Smooth muscle cell (in vitro differentiated cells): ENCODE measurements around the gene ZNF624. TPM values are rescaled to one million over a fixed set of nuclear protein-coding genes. Genes with fewer than 3 reads are reported as not detected.
A peak's percentile ranks its signal among the peaks of the same experiment; 100 is the strongest.

Source experiments
- DNase-seq: peaks from one replicate; lab custom pipeline; 2025; ENCODE audit not compliant: unreplicated experiment; lab: John Stamatoyannopoulos, UW
- H2AFZ ChIP-seq: fragments of 200-600 bp; sonication (generic); 2 replicates; pipeline ENCODE4 v1.6.0; 2016; ENCODE audit warnings: antibody characterized with exemption, low read depth, mild to moderate bottlenecking
- H3F3A ChIP-seq: fragments of 200-600 bp; sonication (generic); 2 replicates; pipeline ENCODE4 v1.6.0; 2017; ENCODE audit warnings: antibody characterized with exemption, low read depth
- H3K27ac ChIP-seq: fragments of 200-600 bp; sonication (generic); 2 replicates; pipeline ENCODE4 v1.5.1; 2016; ENCODE audit warnings: low read depth, mild to moderate bottlenecking
- H3K27me3 ChIP-seq: fragments of 200-600 bp; sonication (generic); 2 replicates; pipeline ENCODE4 v1.6.1; 2016; ENCODE audit warnings: low read depth, mild to moderate bottlenecking
- H3K36me3 ChIP-seq: fragments of 200-600 bp; sonication (generic); 2 replicates; pipeline ENCODE4 v1.5.1; 2016; ENCODE audit warnings: low read depth
- H3K4me1 ChIP-seq: fragments of 200-600 bp; sonication (generic); 2 replicates; pipeline ENCODE4 v1.5.1; 2016; ENCODE audit warnings: low read depth
- H3K4me2 ChIP-seq: fragments of 200-600 bp; sonication (generic); 2 replicates; pipeline ENCODE4 v1.6.0; 2016; ENCODE audit warnings: mild to moderate bottlenecking
- H3K4me3 ChIP-seq: fragments of 200-600 bp; sonication (generic); 2 replicates; pipeline ENCODE4 v1.5.1; 2016; ENCODE audit warnings: mild to moderate bottlenecking
- H3K79me2 ChIP-seq: fragments of 200-600 bp; sonication (generic); 2 replicates; pipeline ENCODE4 v1.6.0; 2016; ENCODE audit warnings: low read depth, mild to moderate bottlenecking
- H3K9ac ChIP-seq: fragments of 200-600 bp; sonication (generic); 2 replicates; pipeline ENCODE4 v1.6.0; 2016; ENCODE audit warnings: low read depth
- H3K9me3 ChIP-seq: fragments of 200-600 bp; sonication (generic); replicated peaks from 2 replicates; pipeline ENCODE4 v1.5.1; 2016; ENCODE audit warnings: low read depth
- H4K20me1 ChIP-seq: fragments of 200-600 bp; sonication (generic); 2 replicates; pipeline ENCODE4 v1.6.0; 2016; ENCODE audit warnings: low read depth
- CTCF ChIP-seq: fragments of 200-600 bp; sonication (generic); IDR thresholded peaks from 2 replicates; pipeline ENCODE4 v1.5.1; 2017; ENCODE audit warnings: borderline replicate concordance, mild to moderate bottlenecking, antibody characterized with exemption; ENCODE audit not compliant: insufficient read depth, poor library complexity, severe bottlenecking
- WGBS: methylation state at CpG from one replicate; pipeline ENCODE4 v1.1.7; 2016; ENCODE audit warnings: low lambda C conversion rate; 5-methylcytosine and 5-hydroxymethylcytosine counted together
- polyA plus RNA-seq: library from polyadenylated mRNA; unstranded; fragments of >200 nt; fragmentation: Nextera tagmentation; extraction: Ambion mirVana; gene quantifications from 2 replicates; pipeline ENCODE4 v1.2.1, GENCODE V29; 2016
- total RNA-seq: library from RNA; depleted of rRNA; stranded (reverse); fragments of >200 nt; gene quantifications from 2 replicates; pipeline ENCODE4 v1.2.3, GENCODE V29; 2014

ZNF624 gene
- total and polyA plus RNA-seq, 2 experiments from 2014 or later, result 3.6 to 13.0 TPM

DNA sequence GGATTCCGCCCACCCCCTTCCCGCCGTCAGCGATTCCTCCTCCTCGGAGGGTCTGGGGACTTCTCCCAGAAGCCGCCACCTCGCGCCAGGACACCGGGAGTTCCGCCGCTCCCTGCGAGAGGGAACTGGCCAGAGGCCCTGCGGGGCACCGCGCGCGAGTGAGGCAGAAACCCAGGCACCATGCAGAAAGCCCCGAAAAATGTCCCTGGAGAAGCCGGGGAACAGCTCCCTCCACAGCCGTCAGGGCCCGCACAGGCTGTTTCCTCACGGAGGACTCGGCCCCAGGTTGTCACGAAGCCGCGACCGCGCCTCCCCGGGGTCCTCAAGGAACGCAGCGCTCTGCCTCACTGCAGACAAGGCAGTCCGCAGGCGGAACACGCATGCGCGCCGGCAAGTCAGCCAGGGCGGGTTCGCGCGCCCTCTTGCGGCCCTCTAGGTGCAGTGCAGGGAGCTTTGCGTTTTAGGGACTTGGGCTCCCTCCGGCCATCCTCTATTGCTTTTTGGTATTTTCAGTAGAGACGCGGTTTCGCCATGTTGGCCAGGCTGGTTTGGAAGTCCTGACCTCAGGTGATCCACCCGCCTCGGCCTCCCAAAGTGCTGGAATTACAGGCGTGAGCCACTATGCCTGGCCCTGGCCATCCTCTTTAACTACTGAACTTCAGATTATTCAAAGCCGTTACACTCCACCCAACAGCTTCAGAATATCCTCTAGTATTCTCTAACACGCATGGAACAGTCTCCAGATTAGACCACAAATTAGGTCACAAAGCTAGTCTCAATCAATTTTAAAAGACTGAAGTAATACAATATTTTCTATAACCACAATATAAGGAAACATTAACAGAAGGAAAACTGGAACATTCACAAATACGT is 64.3 kb downstream of the ZNF624 start:
- H3K27ac ChIP-seq, result no peak overlapping the region
- WGBS, result 7% methylated on average over 52 of the region's 53 CpGs
- no peaks in the 10 kb centered on the region for H3K79me2 ChIP-seq

GRCh38 chr17:16585796-16586195 is 67.9 kb downstream of the ZNF624 start:
- no peak for TF ChIP-seq CTCF
- WGBS, result 76% methylated on average over 4 of the region's 4 CpGs
- no peak for DNase-seq
- Histone ChIP-seq H3K27ac (no peak overlapping the region), H3K36me3 (no peaks in the 10 kb centered on the region), H3K4me3 (no peak overlapping the region), H3K4me2 (no peak overlapping the region), H3K79me2 (no peaks in the 10 kb centered on the region), H3K9me3 (no peaks in the 10 kb centered on the region), H3K27me3 (peaks cover 5% of the 10 kb centered on the region), H2AFZ (no peak overlapping the region), H3K4me1 (no peaks in the 10 kb centered on the region), H4K20me1 (no peaks in the 10 kb centered on the region), H3F3A (no peaks in the 10 kb centered on the region), H3K9ac (no peak overlapping the region)

More for the DNA sequence above, 64.3 kb downstream of the ZNF624 start:
- Histone ChIP-seq H4K20me1 (no peaks in the 10 kb centered on the region), H3F3A (no peaks in the 10 kb centered on the region), H3K27me3 (peaks cover 5% of the 10 kb centered on the region), H3K4me3 (peak overlapping the region; percentile 67), H3K36me3 (no peaks in the 10 kb centered on the region), H3K4me2 (peak overlapping the region; percentile 92), H3K9ac (peak overlapping the region; percentile 31), H3K9me3 (no peaks in the 10 kb centered on the region), H2AFZ (peak overlapping the region; percentile 97), H3K4me1 (no peaks in the 10 kb centered on the region)
- TF ChIP-seq CTCF, result peak; percentile 97
- DNase-seq, result peak; percentile 83

DNA sequence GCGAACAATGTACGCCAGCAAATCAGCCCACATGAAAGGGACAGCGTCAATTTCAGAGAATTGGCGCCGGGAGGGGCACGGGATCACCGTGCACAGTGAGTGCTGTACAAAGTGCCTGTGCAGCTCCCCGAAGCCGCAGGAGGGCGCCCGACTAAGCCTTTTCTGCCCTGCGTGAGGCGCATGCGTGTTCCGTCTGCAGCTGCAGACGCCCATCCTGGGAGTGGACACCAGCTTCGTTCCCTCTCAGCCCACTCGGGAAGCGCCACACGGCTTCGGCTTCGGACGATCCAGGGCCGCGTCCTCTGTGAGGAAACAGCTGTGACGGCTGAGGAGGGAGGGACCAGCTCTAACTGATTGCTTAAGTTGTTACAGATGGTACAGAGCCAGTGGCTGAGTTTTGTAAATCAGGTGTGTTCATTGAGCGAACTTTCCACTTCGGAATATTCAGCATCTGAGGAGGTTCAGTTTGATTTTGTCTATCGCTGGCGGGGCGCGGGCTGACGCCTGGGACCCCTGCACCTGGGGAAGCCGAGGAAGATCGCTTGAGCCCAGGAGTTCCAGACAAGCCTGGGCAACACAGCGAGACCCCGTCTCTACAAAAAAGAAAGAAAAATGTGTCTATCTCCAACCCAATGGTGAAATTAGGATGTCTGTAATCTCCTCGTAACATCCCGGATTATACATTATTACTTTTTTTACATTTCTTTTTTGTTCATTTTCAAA is 69.2 kb downstream of the ZNF624 start:
- Histone ChIP-seq H3F3A (no peaks in the 10 kb centered on the region), H3K9me3 (no peaks in the 10 kb centered on the region), H3K27ac (no peak overlapping the region), H3K4me1 (no peaks in the 10 kb centered on the region), H3K9ac (no peak overlapping the region), H3K79me2 (no peaks in the 10 kb centered on the region), H4K20me1 (no peaks in the 10 kb centered on the region), H3K4me3 (peak overlapping the region; percentile 48), H3K36me3 (no peaks in the 10 kb centered on the region), H2AFZ (peak overlapping the region; percentile 84), H3K27me3 (peaks cover 5% of the 10 kb centered on the region), H3K4me2 (peak overlapping the region; percentile 83)
- DNase-seq, result peak; percentile 70
- 26% methylated on average over 39 of the region's 39 CpGs for WGBS
- TF ChIP-seq CTCF, result peak; percentile 84
